H9 (cell line): ENCODE data around the gene TMEM120A. TPM values are rescaled to one million over a fixed set of nuclear protein-coding genes. Genes with fewer than 3 reads are reported as not detected.
A peak's percentile ranks its signal among the peaks of the same experiment; 100 is the strongest.

Experiments
- DNase-seq: peaks from one replicate; pipeline ENCODE4 v3.0.0-alpha.2; 2017
- H2AFZ ChIP-seq: one replicate; pipeline ENCODE4 v1.6.1; 2013; ENCODE audit warnings: mild to moderate bottlenecking, low read length, control low read depth, moderate library complexity
- H2AK5ac ChIP-seq: 2 replicates; pipeline ENCODE4 v1.6.1; 2013; ENCODE audit warnings: low read length, control low read depth, mixed read lengths; ENCODE audit not compliant: insufficient read length
- H2BK120ac ChIP-seq: one replicate; pipeline ENCODE4 v1.6.1; 2013; ENCODE audit warnings: low read depth, mild to moderate bottlenecking, low read length, control low read depth, inconsistent platforms; ENCODE audit not compliant: poor library complexity, severe bottlenecking
- H2BK12ac ChIP-seq: 2 replicates; pipeline ENCODE4 v1.6.1; 2013; ENCODE audit warnings: low read length, control low read depth, mixed read lengths, low read depth; ENCODE audit not compliant: insufficient read length
- H2BK15ac ChIP-seq: 2 replicates; pipeline ENCODE4 v1.6.1; 2013; ENCODE audit warnings: low read depth, low read length, control low read depth
- H2BK20ac ChIP-seq: one replicate; pipeline ENCODE4 v1.6.1; 2013; ENCODE audit warnings: low read depth, mild to moderate bottlenecking, low read length, control low read depth, inconsistent platforms; ENCODE audit not compliant: poor library complexity, severe bottlenecking
- H2BK5ac ChIP-seq: 2 replicates; pipeline ENCODE4 v1.6.1; 2013; ENCODE audit warnings: low read length, control low read depth, mixed read lengths; ENCODE audit not compliant: insufficient read length
- H3K14ac ChIP-seq: 2 replicates; pipeline ENCODE4 v1.6.1; 2013; ENCODE audit warnings: low read length, control low read depth; ENCODE audit not compliant: insufficient read depth
- H3K18ac ChIP-seq: 2 replicates; pipeline ENCODE4 v1.6.1; 2013; ENCODE audit warnings: low read depth, mild to moderate bottlenecking, mixed read lengths, low read length, control low read depth; ENCODE audit not compliant: insufficient read length
- H3K23ac ChIP-seq: 2 replicates; pipeline ENCODE4 v1.6.1; 2013; ENCODE audit warnings: low read length, control low read depth, mixed read lengths, low read depth; ENCODE audit not compliant: insufficient read length
- H3K23me2 ChIP-seq: 2 replicates; pipeline ENCODE4 v1.6.1; 2013; ENCODE audit warnings: low read depth, mild to moderate bottlenecking, mixed read lengths, low read length, control low read depth; ENCODE audit not compliant: insufficient read length, poor library complexity, severe bottlenecking
- H3K27ac ChIP-seq: 2 replicates; pipeline ENCODE4 v1.5.1; 2013; ENCODE audit warnings: low read length, control low read depth, mixed read lengths, low read depth; ENCODE audit not compliant: insufficient read length
- H3K27me3 ChIP-seq: 2 replicates; pipeline ENCODE4 v1.6.1; 2013; ENCODE audit warnings: low read length, control low read depth, inconsistent platforms; ENCODE audit not compliant: insufficient read depth
- H3K4ac ChIP-seq: 2 replicates; pipeline ENCODE4 v1.6.1; 2013; ENCODE audit warnings: low read depth, mild to moderate bottlenecking, control low read depth, inconsistent platforms, low read length, moderate library complexity
- H3K4me1 ChIP-seq: 2 replicates; pipeline ENCODE4 v1.6.1; 2013; ENCODE audit warnings: low read length, control low read depth, inconsistent platforms; ENCODE audit not compliant: insufficient read depth
- H3K4me2 ChIP-seq: 2 replicates; pipeline ENCODE4 v1.6.1; 2013; ENCODE audit warnings: low read length, control low read depth, mixed read lengths; ENCODE audit not compliant: insufficient read length, insufficient read depth
- H3K56ac ChIP-seq: 2 replicates; pipeline ENCODE4 v1.6.1; 2013; ENCODE audit warnings: low read depth, mild to moderate bottlenecking, mixed read lengths, low read length, control low read depth; ENCODE audit not compliant: insufficient read length
- H3K79me1 ChIP-seq: 2 replicates; pipeline ENCODE4 v1.6.1; 2013; ENCODE audit warnings: low read depth, mild to moderate bottlenecking, moderate library complexity, low read length, control low read depth, inconsistent platforms; ENCODE audit not compliant: insufficient read depth, poor library complexity, severe bottlenecking
- H3K79me2 ChIP-seq: 2 replicates; pipeline ENCODE4 v1.6.1; 2013; ENCODE audit warnings: low read length, control low read depth, inconsistent platforms; ENCODE audit not compliant: insufficient read depth
- H3K9ac ChIP-seq: 2 replicates; pipeline ENCODE4 v1.6.1; 2013; ENCODE audit warnings: low read length, control low read depth, mixed read lengths; ENCODE audit not compliant: insufficient read length; ENCODE audit errors: extremely low read depth
- H3K9me3 ChIP-seq: one replicate; pipeline ENCODE4 v1.6.1; 2013; ENCODE audit warnings: low read depth, low read length, inconsistent platforms; ENCODE audit not compliant: control insufficient read depth
- H3T11ph ChIP-seq: one replicate; pipeline ENCODE4 v1.6.1; 2013; ENCODE audit warnings: mild to moderate bottlenecking, low read length, control low read depth, inconsistent platforms
- H4K20me1 ChIP-seq: one replicate; pipeline ENCODE4 v1.6.1; 2013; ENCODE audit not compliant: control insufficient read depth, insufficient read length, insufficient read depth
- H4K5ac ChIP-seq: 2 replicates; pipeline ENCODE4 v1.6.1; 2013; ENCODE audit warnings: low read depth, mild to moderate bottlenecking, mixed read lengths, low read length, control low read depth; ENCODE audit not compliant: insufficient read length
- H4K8ac ChIP-seq: replicated peaks from 2 replicates; pipeline ENCODE4 v1.6.1; 2013; ENCODE audit warnings: low read length, control low read depth, mixed read lengths, low read depth; ENCODE audit not compliant: insufficient read length
- H4K91ac ChIP-seq: 2 replicates; pipeline ENCODE4 v1.6.1; 2013; ENCODE audit warnings: low read depth, mild to moderate bottlenecking, moderate library complexity, mixed read lengths, low read length, control low read depth; ENCODE audit not compliant: insufficient read length
- H3K27ac Mint-ChIP-seq, 3 experiments: 2 replicates in 2 of 3; 3 replicates in 1 of 3; pipeline ENCODE4 v1.8.0; 2020 to 2021; ENCODE audit warnings: mixed read lengths in 3 of 3, mild to moderate bottlenecking in 1 of 3, moderate library complexity in 1 of 3
- H3K27me3 Mint-ChIP-seq: 2 replicates; pipeline ENCODE4 v1.8.0; 2021; ENCODE audit warnings: low read depth, mild to moderate bottlenecking, moderate library complexity, mixed read lengths
- H3K36me3 Mint-ChIP-seq, 3 experiments: 2 replicates in 2 of 3; 3 replicates in 1 of 3; pipeline ENCODE4 v1.8.0; 2020 to 2021; ENCODE audit warnings: low read depth in 3 of 3, mixed read lengths in 3 of 3; ENCODE audit not compliant: insufficient read depth in 1 of 3
- H3K4me1 Mint-ChIP-seq, 2 experiments: 2 replicates each; pipeline ENCODE4 v1.8.0; 2020; ENCODE audit warnings: mixed read lengths in 2 of 2
- H3K4me3 Mint-ChIP-seq, 2 experiments: 2 replicates in 1 of 2; 3 replicates in 1 of 2; pipeline ENCODE4 v1.8.0; 2020 to 2021; ENCODE audit warnings: mild to moderate bottlenecking in 2 of 2, mixed read lengths in 2 of 2, moderate library complexity in 1 of 2
- H3K9me3 Mint-ChIP-seq, 2 experiments: 2 replicates in 1 of 2; 3 replicates in 1 of 2; pipeline ENCODE4 v1.8.0; 2020; ENCODE audit warnings: mild to moderate bottlenecking in 2 of 2, mixed read lengths in 2 of 2, moderate library complexity in 1 of 2
- CTCF ChIP-seq: fragments of 200-600 bp; sonication (generic); conservative IDR thresholded peaks from 3 replicates; pipeline ENCODE4 v1.8.0; 2021; ENCODE audit warnings: antibody characterized with exemption, mild to moderate bottlenecking
- WGBS: extraction: QIAGEN DNeasy Blood & Tissue Kit; methylation state at CpG from one replicate; pipeline ENCODE4 v1.1.7; 2013; ENCODE audit warnings: missing lambda C conversion rate, low lambda C conversion rate, mixed read lengths; ENCODE audit not compliant: insufficient read length; ENCODE audit errors: extremely low coverage; 5-methylcytosine and 5-hydroxymethylcytosine counted together
- total RNA-seq: library from RNA; stranded (reverse); gene quantifications from 2 replicates; pipeline ENCODE4 v1.2.1, GENCODE V29; 2021

The TMEM120A gene
- total RNA-seq, 1 experiment from 2014 or later, result 30.0 TPM

- Histone ChIP-seq H3K23me2 (no peaks in the 10 kb centered on the region), H4K91ac (no peak overlapping the region), H2BK20ac (no peak overlapping the region), H4K8ac (no peak overlapping the region), H3K4me2 (no peak overlapping the region), H2AK5ac (no peak overlapping the region), H2BK12ac (no peak overlapping the region), H2BK120ac (no peak overlapping the region), H3T11ph (no peak overlapping the region), H3K27ac (no peak overlapping the region), H3K56ac (no peak overlapping the region), H2AFZ (no peak overlapping the region), H3K23ac (no peak overlapping the region), H3K79me2 (no peaks in the 10 kb centered on the region), H3K18ac (no peak overlapping the region), H3K4ac (no peak overlapping the region), H4K5ac (no peak overlapping the region), H4K20me1 (no peaks in the 10 kb centered on the region), H3K79me1 (no peaks in the 10 kb centered on the region), H3K14ac (no peak overlapping the region; the same call in 1 of the 2 replicates), H3K9ac (no peak overlapping the region), H2BK5ac (no peak overlapping the region), H3K27me3 (no peaks in the 10 kb centered on the region), H2BK15ac (no peak overlapping the region), H3K9me3 (no peaks in the 10 kb centered on the region), H3K4me1 (no peaks in the 10 kb centered on the region)
- peaks cover 11 to 39% (median 33%) of the 10 kb centered on the region in 3 experiments; a peak in 6 of 7 replicates for H3K36me3 Mint-ChIP-seq
- peak; percentile 55 for TF ChIP-seq CTCF
- no peak overlapping the region for H3K4me3 Mint-ChIP-seq
- H3K27ac Mint-ChIP-seq, result peak overlapping the region; percentile 80 to 91 (median 85); a peak in 6 of 7 replicates
- H3K9me3 Mint-ChIP-seq, result no peaks in the 10 kb centered on the region
- DNase-seq, result no peak
- WGBS, result no CpG with 5 or more reads among the region's 19 CpGs
- peaks cover 0 to 11% of the 10 kb centered on the region in 2 experiments; a peak in 3 of 4 replicates for H3K4me1 Mint-ChIP-seq
- no peaks in the 10 kb centered on the region; the same call in 1 of the 2 replicates for H3K27me3 Mint-ChIP-seq
These were observed 22.2 kb downstream of the TMEM120A start for GRCh38 chr7:75971961-75972763.
